Fibroblast of upper back skin (primary cell): Measurements from ENCODE around the gene RPS27.
A peak's percentile ranks its signal among the peaks of the same experiment; 100 is the strongest.

Experiments
- DNase-seq: peaks from one replicate; pipeline ENCODE4 v3.0.0-alpha.2; 2013

RPS27 gene

DNA sequence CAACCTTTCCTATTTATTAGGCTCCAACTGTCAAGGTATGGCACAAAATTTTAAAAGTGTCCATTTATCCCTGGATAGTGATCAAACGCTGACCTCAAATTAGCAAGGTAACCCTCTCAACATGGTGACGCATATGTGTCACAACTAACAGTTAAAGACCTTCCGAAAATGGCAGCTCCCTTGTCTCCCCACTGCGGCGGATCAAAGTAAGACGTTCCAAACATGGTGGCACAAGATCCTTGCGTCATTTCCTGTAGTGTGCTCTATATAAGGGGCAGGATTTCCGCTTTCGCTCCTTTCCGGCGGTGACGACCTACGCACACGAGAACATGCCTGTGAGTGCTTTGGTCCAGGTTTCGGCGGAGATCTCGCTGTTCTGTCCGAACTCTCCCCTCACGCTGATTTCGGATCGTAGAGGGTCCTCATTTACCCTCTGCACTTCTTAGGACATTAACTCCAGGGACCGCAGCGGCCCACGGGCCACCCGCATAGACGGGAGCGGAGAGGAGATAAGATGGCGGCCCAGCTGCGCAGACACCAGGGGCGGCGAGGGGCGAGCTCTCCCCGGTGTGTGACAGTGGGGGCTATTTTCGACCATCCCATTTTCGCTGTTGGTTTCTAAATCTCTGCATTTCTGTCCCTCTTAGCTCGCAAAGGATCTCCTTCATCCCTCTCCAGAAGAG lies at the start of gene RPS27:
RPS27 (plus strand) TSS at position 295 of the 683 bp plus-strand sequence; CDS start at position 330, 35 bp downstream.
- peak; percentile 99 for DNase-seq

GRCh38 chr1:153941826-153942725 lies 48.5 kb upstream of the RPS27 start:
- DNase-seq, result no peak

DNA sequence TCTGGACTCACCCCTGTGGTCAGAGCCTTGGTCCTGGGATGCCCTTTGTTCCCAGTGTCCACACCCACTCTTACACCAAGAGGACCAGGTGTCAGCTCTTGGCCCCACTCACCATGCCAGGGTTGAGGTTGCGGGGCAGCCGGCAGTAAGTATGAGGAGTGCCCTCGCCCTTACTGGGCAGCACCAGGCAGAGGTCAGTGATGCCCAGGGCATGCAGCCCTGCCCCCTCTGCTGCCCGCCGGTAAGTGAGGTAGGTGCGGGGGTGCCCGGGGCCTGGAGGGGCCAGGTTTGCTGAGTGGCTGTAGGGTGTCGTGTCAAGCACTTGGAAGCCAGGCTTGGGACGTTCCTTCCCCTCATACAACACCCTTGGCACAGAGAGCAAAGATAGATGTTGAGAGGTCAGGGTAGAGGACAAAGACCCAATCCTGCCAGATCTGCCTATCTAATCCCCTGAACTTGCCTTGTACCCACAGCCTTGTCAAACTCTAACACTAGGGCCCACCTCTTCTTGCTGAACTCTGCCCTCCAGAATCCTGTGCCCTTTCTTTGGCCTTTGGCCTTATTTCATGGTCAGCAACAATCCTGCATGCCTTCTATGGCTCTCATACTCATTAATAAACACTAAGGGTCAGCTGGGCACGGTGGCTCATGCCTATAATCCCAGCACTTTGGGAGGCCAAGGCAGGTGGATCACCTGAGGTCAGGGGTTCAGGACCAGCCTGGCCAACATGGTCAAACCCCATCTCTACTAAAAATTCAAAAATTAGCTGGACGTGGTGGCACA lies 47.6 kb upstream of the RPS27 start:
- DNase-seq, result no peak

- DNase-seq, result no peak
Measured at GRCh38 chr1:153944005-153944826, 46.3 kb upstream of the RPS27 start.

DNA sequence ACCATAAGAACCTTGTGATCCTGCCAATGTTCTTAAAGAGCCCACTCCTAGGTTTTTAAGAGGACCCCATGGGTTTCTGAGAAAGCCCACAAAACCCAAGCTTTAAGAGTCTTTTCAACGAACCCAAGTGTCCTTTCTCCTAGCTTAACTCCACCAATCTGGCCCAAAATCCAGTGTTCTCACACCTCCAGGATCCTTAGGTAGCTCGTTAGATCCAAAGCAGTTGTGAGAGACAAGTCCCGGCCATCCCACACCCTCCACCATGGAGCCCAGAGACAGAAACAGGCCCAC lies 45.8 kb upstream of the RPS27 start:
- no peak for DNase-seq

- no peak for DNase-seq
Measured at GRCh38 chr1:153945131-153945794, 45.3 kb upstream of the RPS27 start.

DNA sequence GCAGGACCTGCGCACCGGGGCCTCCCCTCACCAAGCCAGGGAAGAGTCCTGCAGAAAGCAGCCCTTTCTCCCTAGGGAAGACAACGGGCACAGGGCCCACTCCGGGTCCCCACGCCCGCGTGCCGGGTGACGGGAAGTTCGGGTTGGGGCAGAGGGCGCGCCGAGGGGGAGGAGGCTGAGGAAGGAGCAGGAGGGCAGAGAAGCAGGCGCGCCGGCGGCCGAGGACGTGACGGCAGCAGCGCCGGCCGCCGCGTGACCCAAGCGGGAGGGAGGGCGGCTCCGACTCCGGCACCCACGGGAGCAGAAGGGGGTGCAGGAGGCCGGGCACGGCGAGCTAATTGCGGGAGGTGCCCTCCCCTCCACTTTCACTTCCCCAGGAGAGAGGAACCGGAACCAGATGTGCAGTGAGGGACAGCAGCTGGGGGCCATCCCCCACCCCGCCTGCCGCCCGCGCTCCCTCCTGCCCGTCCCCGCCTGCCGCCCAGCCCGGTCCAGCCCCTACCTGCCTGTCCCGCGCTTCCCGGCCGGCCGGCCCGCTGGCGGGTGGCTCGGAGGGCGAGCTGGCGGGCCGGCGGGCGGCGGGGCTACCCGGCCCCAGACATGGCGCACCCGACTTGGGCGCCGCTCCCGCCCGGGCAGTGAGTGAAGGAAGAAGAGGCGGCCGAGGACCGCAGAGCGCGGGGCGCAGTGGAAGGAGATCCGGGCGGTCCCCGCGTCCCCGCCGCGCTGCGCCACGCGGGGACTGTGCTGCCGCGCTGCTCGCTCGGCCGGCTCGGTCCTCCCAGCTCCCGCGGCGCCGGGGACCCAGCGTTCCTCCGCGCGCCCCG lies 44.6 kb upstream of the RPS27 start:
- peak; percentile 37 for DNase-seq

DNA sequence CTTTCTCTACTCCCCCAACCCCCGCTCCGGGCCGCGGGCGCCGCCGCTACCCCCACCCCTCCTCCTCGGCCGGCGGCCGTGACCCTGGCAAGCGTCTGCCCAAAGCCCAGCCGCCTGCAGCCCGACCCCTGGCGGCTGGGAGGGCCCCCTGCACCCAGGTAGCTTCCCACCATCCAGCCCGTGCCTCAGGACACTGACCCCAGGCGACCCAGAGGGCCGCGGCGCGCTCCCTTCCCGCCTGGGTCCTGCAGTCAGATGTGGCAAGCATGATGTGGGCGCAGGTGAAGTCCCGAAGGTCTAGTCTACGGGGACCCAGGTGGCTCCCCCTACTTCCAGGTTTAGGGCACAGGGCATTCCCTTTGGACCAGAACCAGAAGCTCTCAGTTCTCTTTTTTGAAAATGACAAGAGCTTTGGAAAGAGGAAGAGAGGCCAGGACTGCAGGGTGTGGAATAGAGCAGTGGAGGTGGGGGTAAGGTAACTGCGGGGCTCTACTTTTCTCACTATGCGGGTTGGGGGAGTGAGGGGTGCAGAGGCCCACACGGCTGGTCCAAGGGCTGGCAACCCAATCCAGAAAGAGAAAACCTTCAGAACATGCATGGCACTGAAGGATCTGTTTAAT lies 43.8 kb upstream of the RPS27 start, which contains the start of gene DENND4B:
DENND4B (minus strand) TSS at position 97 of the 620 bp plus-strand sequence. CDS start 2,344 bp downstream, outside the sequence.
- DNase-seq, result peak; percentile 71

GRCh38 chr1:153951183-153951582 lies 39.4 kb upstream of the RPS27 start:
- DNase-seq, result no peak

GRCh38 chr1:153951801-153952200 lies 38.8 kb upstream of the RPS27 start:
- DNase-seq, result no peak

DNA sequence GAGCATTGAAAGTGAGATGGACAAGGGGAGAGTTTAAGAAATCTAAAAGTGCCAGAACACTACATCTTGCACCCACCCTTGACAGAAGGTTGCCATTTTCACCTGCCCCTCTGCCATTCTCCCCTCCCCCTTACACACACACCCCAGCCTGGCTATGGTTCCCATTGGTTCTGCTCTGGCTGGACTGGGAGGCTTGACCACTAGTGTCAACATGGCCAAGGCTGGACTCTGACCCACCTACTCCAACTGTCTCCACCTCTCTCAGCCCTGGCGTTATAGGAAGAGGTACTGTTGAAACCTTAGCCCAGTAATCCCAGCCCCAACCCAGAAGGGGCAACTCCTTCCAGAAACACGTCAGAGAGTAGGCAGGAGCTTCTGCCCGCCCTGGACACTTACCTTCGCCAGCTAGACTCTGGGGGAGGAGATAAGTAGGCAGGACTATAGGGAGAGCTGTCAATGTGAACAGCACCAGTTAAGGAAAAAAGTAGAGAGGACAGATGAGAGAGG lies 36.6 kb upstream of the RPS27 start:
- no peak for DNase-seq

DNA sequence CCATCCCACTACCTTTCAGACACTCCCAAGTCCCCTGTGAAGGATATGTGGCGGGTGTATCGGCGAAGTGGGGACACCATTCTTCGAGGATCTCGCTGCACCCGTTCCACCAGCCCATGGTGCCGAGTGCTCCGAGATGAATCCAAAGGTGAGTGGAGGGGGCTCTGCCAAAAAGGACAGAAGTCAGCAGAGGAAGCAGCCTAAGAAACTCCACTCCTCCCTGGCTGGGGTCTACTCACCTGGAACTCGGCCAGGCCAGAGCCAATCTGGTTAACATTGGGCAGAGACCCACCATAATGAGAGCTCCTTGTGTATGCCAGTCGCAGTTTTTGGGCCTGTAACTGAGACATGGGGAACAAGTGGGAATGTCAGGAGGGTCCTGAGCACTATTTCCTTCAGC lies 35.7 kb upstream of the RPS27 start:
- DNase-seq, result no peak

DNA sequence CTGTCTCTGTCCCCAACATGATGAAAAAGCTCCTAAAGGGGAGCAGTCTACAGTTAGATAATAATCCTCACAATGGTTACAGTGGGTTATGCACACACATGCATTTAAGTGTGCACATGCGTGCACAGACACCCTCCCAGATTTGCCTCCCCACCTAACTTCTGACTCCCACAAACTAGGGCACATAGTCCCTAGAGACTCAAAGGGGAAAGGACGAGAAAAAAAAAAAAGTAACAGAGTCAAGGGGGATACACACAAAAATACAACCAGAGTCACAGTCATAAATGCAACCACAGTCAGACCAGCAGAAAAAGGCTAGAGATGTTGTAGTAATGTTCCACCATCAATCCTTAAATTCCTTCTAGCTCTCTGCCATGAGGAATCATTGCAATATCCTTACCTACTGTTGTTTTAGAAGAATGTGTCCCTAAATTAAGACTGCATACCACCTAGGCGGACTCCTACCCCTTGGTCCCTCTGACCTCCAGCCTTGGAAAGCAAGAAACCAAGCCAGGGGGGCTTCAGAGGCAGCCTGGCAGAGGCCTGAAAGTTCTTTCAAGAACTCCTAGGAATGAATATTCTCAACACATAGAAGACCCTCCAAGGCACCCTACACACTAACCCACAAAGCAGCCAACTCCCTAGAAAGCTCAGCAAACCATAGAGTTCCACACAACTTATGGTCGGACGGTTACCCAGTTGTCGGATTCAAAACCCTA lies 33.4 kb upstream of the RPS27 start:
- DNase-seq, result no peak

DNA sequence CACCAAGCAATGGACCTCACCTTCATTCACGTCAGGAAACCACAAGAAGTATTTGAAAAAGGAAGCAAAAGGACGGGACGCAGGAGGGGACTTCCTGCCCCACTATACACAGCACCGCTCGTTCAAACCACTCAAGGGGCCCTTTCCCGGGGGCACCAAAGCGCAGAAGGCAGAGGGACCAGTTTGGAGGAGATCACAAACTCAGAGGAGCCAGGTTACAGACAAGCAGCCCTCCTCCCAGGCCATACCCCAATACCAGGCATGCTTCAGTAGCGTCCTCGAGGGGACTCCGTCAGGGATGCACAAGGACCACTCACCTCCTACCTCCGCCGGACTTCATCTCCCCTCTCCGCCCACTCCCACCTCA lies 32.8 kb upstream of the RPS27 start:
- no peak for DNase-seq

- peak; percentile 98 for DNase-seq
Measured at GRCh38 chr1:153958111-153958960, 32.2 kb upstream of the RPS27 start, which contains the start of gene CRTC2. TSS of gene CRTC2 (minus strand) at chr1:153958612. CDS start at chr1:153958497, 115 bp downstream.

DNA sequence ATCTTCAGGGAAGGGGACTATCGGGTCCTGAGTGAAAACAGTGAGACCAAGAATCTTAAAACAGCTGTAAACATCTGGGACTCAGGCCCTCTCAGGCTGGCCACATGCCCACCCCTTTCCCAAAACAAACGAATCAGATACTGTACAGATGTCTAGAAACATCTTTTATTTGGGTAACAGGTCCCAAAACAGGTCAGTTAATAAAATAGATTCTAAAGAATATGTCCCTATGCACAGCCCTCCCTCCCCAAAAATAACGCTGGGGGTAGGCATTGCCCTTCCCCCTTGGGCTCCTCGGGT lies 31.7 kb upstream of the RPS27 start:
- no peak for DNase-seq

DNA sequence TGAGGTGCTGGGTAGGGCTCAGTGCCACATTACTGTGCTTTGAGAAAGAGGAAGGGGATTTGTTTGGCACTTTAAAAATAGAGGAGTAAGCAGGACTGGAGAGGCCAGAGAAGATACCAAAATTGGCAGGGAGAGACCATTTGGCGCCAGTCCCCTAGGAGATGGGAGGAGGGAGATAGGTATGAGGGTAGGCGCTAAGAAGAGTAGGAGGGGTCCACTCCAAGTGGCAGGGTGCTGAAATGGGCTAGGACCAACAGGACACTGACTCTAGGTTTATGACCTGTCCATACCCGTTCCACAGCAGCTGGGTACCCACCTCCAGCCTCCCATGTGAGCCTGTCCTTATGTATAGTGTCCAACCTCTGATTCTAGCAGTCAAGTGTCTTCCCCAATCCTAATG lies 31.1 kb upstream of the RPS27 start:
- DNase-seq, result no peak

DNA sequence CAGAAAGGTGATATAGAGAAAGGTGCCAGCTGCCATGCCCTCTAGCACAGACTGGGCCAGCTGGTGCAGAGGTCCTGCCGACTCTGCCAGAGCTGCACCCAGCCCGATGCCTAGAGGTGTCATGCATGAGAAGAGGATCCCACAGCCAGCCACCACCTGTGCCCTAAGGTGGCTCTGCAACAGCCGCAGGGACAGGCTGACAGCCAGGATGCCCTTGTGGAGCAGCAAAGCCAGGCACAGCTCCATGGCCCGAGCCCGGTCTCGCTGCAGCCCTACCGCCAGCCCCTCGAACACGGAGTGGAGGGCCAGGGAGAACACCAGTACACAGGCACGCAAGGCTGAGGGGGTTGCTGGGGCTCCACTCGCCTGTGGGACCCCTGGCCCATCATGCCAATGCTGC lies 30.4 kb upstream of the RPS27 start:
- no peak for DNase-seq

GRCh38 chr1:153961421-153961820 lies 29.1 kb upstream of the RPS27 start:
- DNase-seq, result no peak
